ENCODE results near the gene ZRANB3. TPM values are rescaled to one million over a fixed set of nuclear protein-coding genes. Genes with fewer than 3 reads are reported as not detected.

The ZRANB3 gene
- polyA plus RNA-seq, 1 donor (not counting 4 experiments of a cell fraction or from before 2014, with no cell fraction given): 10.6 TPM

- Histone ChIP-seq H3K9me1 (ENCODE audit: control insufficient read depth, extremely low read depth, insufficient read depth, low read length) (no peaks in the 10 kb centered on the region), H3K27me3 (ENCODE audit: control insufficient read depth, extremely low read depth, insufficient read depth, low read length) (no peaks in the 10 kb centered on the region), H3K27ac (ENCODE audit: control insufficient read depth, insufficient read depth, low read length) (no peak overlapping the region), H3K79me2 (ENCODE audit: control insufficient read depth, insufficient read depth, low read length) (no peaks in the 10 kb centered on the region), H3K9me3 (ENCODE audit: control insufficient read depth, low read depth, low read length) (no peaks in the 10 kb centered on the region), H3K4me1 (ENCODE audit: control insufficient read depth, extremely low read depth, insufficient read depth, low read length) (peaks cover 16% of the 10 kb centered on the region), H3K4me3 (ENCODE audit: control insufficient read depth in 2 of 3, extremely low read depth in 1 of 3, insufficient read depth in 2 of 3, low read depth in 1 of 3, low read length in 3 of 3) (no peak overlapping the region), H2AFZ (ENCODE audit: control insufficient read depth, low read length) (no peak overlapping the region), H3K36me3 (ENCODE audit: control insufficient read depth in 2 of 2, extremely low read depth in 1 of 2, insufficient read depth in 2 of 2, low read length in 2 of 2) (peaks cover 6 to 35% of the 10 kb centered on the region in 2 experiments), H3K9ac (ENCODE audit: control insufficient read depth, extremely low read depth, insufficient read depth, low read length) (no peak overlapping the region), H4K20me1 (ENCODE audit: control insufficient read depth, extremely low read depth, insufficient read depth, low read length) (no peaks in the 10 kb centered on the region), H3K4me2 (ENCODE audit: control insufficient read depth, extremely low read depth, insufficient read depth, low read depth, low read length) (no peak overlapping the region)
- FAIRE-seq (no peak), DNase-seq (ENCODE audit: low read depth, low spot score) (no peak)
- dilution Hi-C loops (cut with MboI; ENCODE audit: extremely low pct_ligation_motif_present, low sequenced_read_pairs): no loop called here
- no peak for TF ChIP-seq CTCF (optimal IDR thresholded peaks at IDR 0.05 in 1 of 3, IDR thresholded peaks at IDR 0.05 in 1 of 3, conservative IDR thresholded peaks at IDR 0.05 in 1 of 3; ENCODE audit: extremely low read depth in 1 of 3, insufficient read depth in 2 of 3, low read length in 3 of 3)
- no peak for TF ChIP-seq EZH2 (IDR thresholded peaks at IDR 0.05; ENCODE audit: low read length)
Observed at GRCh38 chr2:135130751-135131150, 400.3 kb downstream of the ZRANB3 start.

GRCh38 chr2:135125940-135126339 is 405.1 kb downstream of the ZRANB3 start:
- H2AFZ ChIP-seq (ENCODE audit: control insufficient read depth, low read length): no peak overlapping the region
- H3K4me2 ChIP-seq (ENCODE audit: control insufficient read depth, extremely low read depth, insufficient read depth, low read depth, low read length): peak overlapping the region; percentile 59
- no peaks in the 10 kb centered on the region for H3K27me3 ChIP-seq (ENCODE audit: control insufficient read depth, extremely low read depth, insufficient read depth, low read length)
- no peak for DNase-seq (ENCODE audit: low read depth, low spot score)
- H3K9ac ChIP-seq (ENCODE audit: control insufficient read depth, extremely low read depth, insufficient read depth, low read length): peak overlapping the region; percentile 66
- no peak for FAIRE-seq
- H3K4me1 ChIP-seq (ENCODE audit: control insufficient read depth, extremely low read depth, insufficient read depth, low read length): peaks cover 13% of the 10 kb centered on the region
- TF ChIP-seq EZH2 (IDR thresholded peaks at IDR 0.05; ENCODE audit: low read length) (no peak), CTCF (optimal IDR thresholded peaks at IDR 0.05 in 1 of 3, IDR thresholded peaks at IDR 0.05 in 1 of 3, conservative IDR thresholded peaks at IDR 0.05 in 1 of 3; ENCODE audit: extremely low read depth in 1 of 3, insufficient read depth in 2 of 3, low read length in 3 of 3) (no peak)
- H3K4me3 ChIP-seq (ENCODE audit: control insufficient read depth in 2 of 3, extremely low read depth in 1 of 3, insufficient read depth in 2 of 3, low read depth in 1 of 3, low read length in 3 of 3): no peak overlapping the region
- H3K9me3 ChIP-seq (ENCODE audit: control insufficient read depth, low read depth, low read length): no peaks in the 10 kb centered on the region
- H4K20me1 ChIP-seq (ENCODE audit: control insufficient read depth, extremely low read depth, insufficient read depth, low read length): no peaks in the 10 kb centered on the region
- peaks cover 9 to 23% of the 10 kb centered on the region in 2 experiments for H3K36me3 ChIP-seq (ENCODE audit: control insufficient read depth in 2 of 2, extremely low read depth in 1 of 2, insufficient read depth in 2 of 2, low read length in 2 of 2)
- dilution Hi-C loops (cut with MboI; ENCODE audit: extremely low pct_ligation_motif_present, low sequenced_read_pairs): no loop called here
- no peaks in the 10 kb centered on the region for H3K79me2 ChIP-seq (ENCODE audit: control insufficient read depth, insufficient read depth, low read length)
- H3K9me1 ChIP-seq (ENCODE audit: control insufficient read depth, extremely low read depth, insufficient read depth, low read length): no peaks in the 10 kb centered on the region
- peak overlapping the region; percentile 97 for H3K27ac ChIP-seq (ENCODE audit: control insufficient read depth, insufficient read depth, low read length)
